HCT116 (cell line): ENCODE measurements around the gene RPGRIP1. TPM values are rescaled to one million over a fixed set of nuclear protein-coding genes. Genes with fewer than 3 reads are reported as not detected.

Experiments used
- ATAC-seq: fragments of 200-7000 bp; cut with Tn5 transposase; 2 replicates; pipeline ENCODE4 v1.9.1; 2020; ENCODE audit warnings: mild to moderate bottlenecking, moderate library complexity
- BruUV-seq: library from RNA; stranded (reverse); fragments of 400-500 nt; replicated peaks from 2 replicates; lab custom pipeline; 2021; lab: Mats Ljungman, UMichigan
- CTCF ChIA-PET: fragments of 300-600 bp; sonication (Branson Sonifier 250); formaldehyde crosslinking; loops from one replicate; lab custom pipeline; 2021; ENCODE audit warnings: antibody characterized with exemption; lab: Charles Lee
- POLR2A ChIA-PET: fragments of 300-600, 350-600 bp; sonication (Branson Sonifier 250); formaldehyde crosslinking; loops from one replicate; lab custom pipeline; 2021; ENCODE audit warnings: antibody characterized with exemption; lab: Charles Lee
- RAD21 ChIA-PET, 2 experiments: fragments of 300-600 bp; sonication (Branson Sonifier 250); formaldehyde crosslinking; loops; one replicate each; lab custom pipeline; 2023; ENCODE audit warnings: low total read pairs in 2 of 2; ENCODE audit not compliant: uncharacterized antibody in 2 of 2, unreplicated experiment in 2 of 2, low non-redundant PET in 1 of 2; lab: Charles Lee
- DNase-seq: peaks from one replicate; pipeline ENCODE4 v3.0.0-alpha.2; 2010; ENCODE audit warnings: low read depth, low spot score
- H2AFZ ChIP-seq: fragments of 200-600 bp; shearing (Covaris generic), sonication (generic); 2 replicates; pipeline ENCODE4 v1.6.1; 2017; ENCODE audit warnings: low read depth, mixed run types, mixed read lengths, antibody characterized with exemption, low read length; ENCODE audit not compliant: poor library complexity, severe bottlenecking
- H3K27ac ChIP-seq: 2 replicates; pipeline ENCODE4 v1.5.1; 2012; ENCODE audit warnings: low read depth, low read length
- H3K27me3 ChIP-seq: fragments of 200-600 bp; sonication (generic); 2 replicates; pipeline ENCODE4 v1.6.1; 2016; ENCODE audit warnings: mixed run types, low read length, mixed read lengths; ENCODE audit not compliant: insufficient read depth
- H3K36me3 ChIP-seq, 2 experiments: fragments of 200-500 bp in 1 of 2; fragments of 200-600 bp in 1 of 2; sonication (Bioruptor generic) in 1 of 2; sonication (generic) in 1 of 2; 2 replicates each; pipeline versions ENCODE4 v1.5.1 to v1.6.1; 2014 to 2016; ENCODE audit warnings: low read length in 2 of 2, inconsistent platforms in 1 of 2, mixed read lengths in 1 of 2, mixed run types in 1 of 2; ENCODE audit not compliant: insufficient read depth in 2 of 2, control insufficient read depth in 1 of 2
- H3K4me1 ChIP-seq, 2 experiments: fragments of 200-600 bp in 1 of 2; sonication (generic) in 1 of 2; 2 replicates each; pipeline versions ENCODE4 v1.5.1 to v1.6.1; 2012 to 2017; ENCODE audit warnings: low read length in 2 of 2, inconsistent platforms in 1 of 2, mild to moderate bottlenecking in 1 of 2, mixed read lengths in 1 of 2, mixed run types in 1 of 2, moderate library complexity in 1 of 2; ENCODE audit not compliant: insufficient read depth in 2 of 2, control insufficient read depth in 1 of 2
- H3K4me2 ChIP-seq: fragments of 200-600 bp; sonication (generic); 2 replicates; pipeline ENCODE4 v1.6.1; 2017; ENCODE audit warnings: mixed run types, low read length, mixed read lengths
- H3K4me3 ChIP-seq, 2 experiments: fragments of 200-600 bp in 1 of 2; sonication (generic) in 1 of 2; replicated peaks in 1 of 2; 2 replicates each; pipeline ENCODE4 v1.5.1; 2011 to 2016; ENCODE audit warnings: low read length in 2 of 2, control low read depth in 1 of 2, low read depth in 1 of 2, mild to moderate bottlenecking in 1 of 2, mixed read lengths in 1 of 2, mixed run types in 1 of 2
- H3K79me2 ChIP-seq: fragments of 200-600 bp; sonication (generic); 2 replicates; pipeline ENCODE4 v1.6.1; 2017; ENCODE audit warnings: mild to moderate bottlenecking, mixed run types, low read length, moderate library complexity, mixed read lengths; ENCODE audit not compliant: insufficient read depth
- H3K9ac ChIP-seq: fragments of 200-600 bp; sonication (generic); 2 replicates; pipeline ENCODE4 v1.6.1; 2016; ENCODE audit warnings: low read length, mixed read lengths
- H3K9me2 ChIP-seq: fragments of 200-600 bp; sonication (generic), shearing (Covaris generic); 2 replicates; pipeline ENCODE4 v1.6.1; 2017; ENCODE audit warnings: mixed run types, mild to moderate bottlenecking, moderate library complexity; ENCODE audit not compliant: insufficient read depth
- H3K9me3 ChIP-seq, 2 experiments: fragments of 200-500 bp in 1 of 2; fragments of 200-600 bp in 1 of 2; sonication (Bioruptor generic) in 1 of 2; sonication (generic) in 1 of 2; 2 replicates each; pipeline ENCODE4 v1.6.1; 2014 to 2017; ENCODE audit warnings: low read length in 2 of 2, mixed read lengths in 2 of 2, inconsistent platforms in 1 of 2, low read depth in 1 of 2, mild to moderate bottlenecking in 1 of 2, mixed run types in 1 of 2, moderate library complexity in 1 of 2; ENCODE audit not compliant: control insufficient read depth in 1 of 2, insufficient read depth in 1 of 2
- H4K20me1 ChIP-seq: fragments of 200-600 bp; sonication (generic), shearing (Covaris generic); 2 replicates; pipeline ENCODE4 v1.6.1; 2017; ENCODE audit warnings: mixed run types, mild to moderate bottlenecking, moderate library complexity; ENCODE audit not compliant: insufficient read depth
- CBX3 ChIP-seq: IDR thresholded peaks from 2 replicates; pipeline ENCODE4 v1.6.1; 2012; ENCODE audit warnings: low read depth
- CTCF ChIP-seq, 3 experiments: fragments of 200-600 bp in 1 of 3; sonication (generic) in 1 of 3; IDR thresholded peaks in 2 of 3; conservative IDR thresholded peaks in 1 of 3; 2 replicates each; pipeline ENCODE4 v1.5.1; 2012 to 2017; ENCODE audit warnings: low read depth in 2 of 3, low read length in 2 of 3, antibody characterized with exemption in 1 of 3, borderline replicate concordance in 1 of 3, control low read depth in 1 of 3, mild to moderate bottlenecking in 1 of 3, mixed read lengths in 1 of 3, mixed run types in 1 of 3, moderate library complexity in 1 of 3; ENCODE audit not compliant: insufficient read depth in 1 of 3
- FOSL1 ChIP-seq: IDR thresholded peaks from 2 replicates; pipeline ENCODE4 v1.6.1; 2012; ENCODE audit warnings: low read depth
- JUND ChIP-seq: IDR thresholded peaks from 2 replicates; pipeline ENCODE4 v1.6.1; 2012
- POLR2AphosphoS5 ChIP-seq: IDR thresholded peaks from 2 replicates; pipeline ENCODE4 v1.6.1; 2011; ENCODE audit warnings: mild to moderate bottlenecking, low read depth, low read length, moderate library complexity
- REST ChIP-seq: IDR thresholded peaks from 2 replicates; pipeline ENCODE4 v1.6.1; 2012; ENCODE audit warnings: low read depth
- SP1 ChIP-seq: IDR thresholded peaks from 2 replicates; pipeline ENCODE4 v1.6.1; 2012; ENCODE audit warnings: low read depth
- SRF ChIP-seq: IDR thresholded peaks from 2 replicates; pipeline ENCODE4 v1.6.1; 2012; ENCODE audit warnings: low read depth
- TCF7L2 ChIP-seq: IDR thresholded peaks from 2 replicates; pipeline ENCODE4 v1.7.0; 2011; ENCODE audit warnings: borderline replicate concordance, inconsistent platforms; ENCODE audit not compliant: insufficient read depth, insufficient read length; ENCODE audit errors: extremely low read depth
- YY1 ChIP-seq: IDR thresholded peaks from 2 replicates; pipeline ENCODE4 v1.6.1; 2011; ENCODE audit warnings: low read length, low read depth, moderate library complexity, mild to moderate bottlenecking; ENCODE audit not compliant: insufficient replicate concordance; ENCODE audit errors: extremely low read depth
- ZNF274 ChIP-seq: fragments of 200-500 bp; sonication (Bioruptor generic); IDR thresholded peaks from 2 replicates; pipeline ENCODE4 v1.6.1; 2014; ENCODE audit warnings: mild to moderate bottlenecking, low read depth, low read length, inconsistent platforms
- intact Hi-C: fragments of 100-400 bp; cut with micrococcal nuclease; formaldehyde crosslinking; loops from 2 replicates; pipeline ENCODE4 v1.10.0; 2022
- total RNA-seq: library from RNA; stranded (reverse); gene quantifications from one replicate; pipeline ENCODE4 v1.2.1, GENCODE V29; 2021; ENCODE audit not compliant: unreplicated experiment

The RPGRIP1 gene
- total RNA-seq, 1 experiment from 2014 or later = not detected

- ChIA-PET POLR2A (no interaction called here), CTCF (no interaction called here), RAD21 (no interaction called here)
- intact Hi-C loops = no loop called here
- TF ChIP-seq TCF7L2 = no peak
- Histone ChIP-seq H4K20me1 (peaks cover 84% of the 10 kb centered on the region), H3K9me2 (no peaks in the 10 kb centered on the region), H3K4me1 (peaks cover 11 to 43% of the 10 kb centered on the region in 2 experiments), H3K79me2 (peaks cover 100% of the 10 kb centered on the region), H2AFZ (no peak overlapping the region), H3K27ac (no peak overlapping the region; the same call in 1 of the 2 replicates), H3K36me3 (peaks cover 74 to 78% of the 10 kb centered on the region in 2 experiments), H3K27me3 (no peaks in the 10 kb centered on the region), H3K9ac (no peak overlapping the region), H3K4me2 (no peak overlapping the region), H3K9me3 (no peaks in the 10 kb centered on the region), H3K4me3 (no peak overlapping the region)
- no TSS peak for BruUV-seq
- DNase-seq = no peak
- no peak for ATAC-seq
Measured at GRCh38 chr14:21263284-21264024, 16.4 kb upstream of the RPGRIP1 start.

- H4K20me1 ChIP-seq = peaks cover 77% of the 10 kb centered on the region
- ChIA-PET RAD21 (no interaction called here), CTCF (no interaction called here), POLR2A (interaction anchor here (0.9 to 2.2 kb wide), 5 partner anchors 8 to 247 kb away, joined by 3 to 8 read pairs (median 5); partner anchors contain the start of gene METTL3)
- no peak overlapping the region for H2AFZ ChIP-seq
- H3K9ac ChIP-seq = no peak overlapping the region
- no peak overlapping the region for H3K4me3 ChIP-seq
- BruUV-seq = no TSS peak
- H3K27ac ChIP-seq = 0 out of 2 replicates have a peak overlapping the region, but pooled peaks have one; percentile 10
- H3K4me1 ChIP-seq = peaks cover 11 to 43% of the 10 kb centered on the region in 2 experiments
- H3K9me2 ChIP-seq = no peaks in the 10 kb centered on the region
- H3K4me2 ChIP-seq = peak overlapping the region; percentile 16; the same call in 1 of the 2 replicates
- peaks cover 71 to 72% of the 10 kb centered on the region in 2 experiments for H3K36me3 ChIP-seq
- DNase-seq (no peak), ATAC-seq (peak; percentile 51; the same call in 1 of the 2 replicates)
- peaks cover 100% of the 10 kb centered on the region for H3K79me2 ChIP-seq
- no peaks in the 10 kb centered on the region for H3K27me3 ChIP-seq
- no peaks in the 10 kb centered on the region for H3K9me3 ChIP-seq
- TF ChIP-seq SP1 = no peak
- no peak for TF ChIP-seq ZNF274
- TF ChIP-seq YY1 = no peak
- TF ChIP-seq CBX3 = no peak
- no peak for TF ChIP-seq POLR2AphosphoS5
- no peak for TF ChIP-seq SRF
- no peak for TF ChIP-seq REST
- peak; percentile 27; the same call in 1 of the 2 replicates for TF ChIP-seq FOSL1
- peak; percentile 10; the same call in 1 of the 2 replicates for TF ChIP-seq JUND
- no peak for TF ChIP-seq CTCF (IDR thresholded peaks at IDR 0.05 in 2 of 3, conservative IDR thresholded peaks at IDR 0.05 in 1 of 3; ENCODE audit: borderline replicate concordance in 1 of 3, insufficient read depth in 1 of 3, low read depth in 2 of 3, low read length in 2 of 3)
- intact Hi-C loops = no loop called here
Measured at GRCh38 chr14:21264025-21264801, 15.7 kb upstream of the RPGRIP1 start.
